NB4 (cell line): ENCODE measurements around the gene ZNF512B.
"Not testable (repeated sequence)": the region's sequence is repeated elsewhere in the genome, so short reads cannot be mapped to it uniquely, and the experiment has no call there.

ENCODE experiments used
- MYC ChIP-seq: IDR thresholded peaks from 2 replicates; pipeline ENCODE4 v1.6.1; 2011; ENCODE audit warnings: low read depth, low read length
- POLR2A ChIP-seq: IDR thresholded peaks from 2 replicates; pipeline ENCODE4 v1.6.1; 2011; ENCODE audit warnings: mild to moderate bottlenecking; ENCODE audit not compliant: insufficient read length; ENCODE audit errors: extremely low read depth
- TF ChIP-seq, protein P1 (sequence below): IDR thresholded peaks from one replicate; pipeline ENCODE4 v1.5.1; 2012; ENCODE audit warnings: low read depth, low read length
- TF ChIP-seq, protein P2 (sequence below): IDR thresholded peaks from 2 replicates; pipeline ENCODE4 v1.6.1; 2011; ENCODE audit warnings: low read depth, low read length

DNA sequence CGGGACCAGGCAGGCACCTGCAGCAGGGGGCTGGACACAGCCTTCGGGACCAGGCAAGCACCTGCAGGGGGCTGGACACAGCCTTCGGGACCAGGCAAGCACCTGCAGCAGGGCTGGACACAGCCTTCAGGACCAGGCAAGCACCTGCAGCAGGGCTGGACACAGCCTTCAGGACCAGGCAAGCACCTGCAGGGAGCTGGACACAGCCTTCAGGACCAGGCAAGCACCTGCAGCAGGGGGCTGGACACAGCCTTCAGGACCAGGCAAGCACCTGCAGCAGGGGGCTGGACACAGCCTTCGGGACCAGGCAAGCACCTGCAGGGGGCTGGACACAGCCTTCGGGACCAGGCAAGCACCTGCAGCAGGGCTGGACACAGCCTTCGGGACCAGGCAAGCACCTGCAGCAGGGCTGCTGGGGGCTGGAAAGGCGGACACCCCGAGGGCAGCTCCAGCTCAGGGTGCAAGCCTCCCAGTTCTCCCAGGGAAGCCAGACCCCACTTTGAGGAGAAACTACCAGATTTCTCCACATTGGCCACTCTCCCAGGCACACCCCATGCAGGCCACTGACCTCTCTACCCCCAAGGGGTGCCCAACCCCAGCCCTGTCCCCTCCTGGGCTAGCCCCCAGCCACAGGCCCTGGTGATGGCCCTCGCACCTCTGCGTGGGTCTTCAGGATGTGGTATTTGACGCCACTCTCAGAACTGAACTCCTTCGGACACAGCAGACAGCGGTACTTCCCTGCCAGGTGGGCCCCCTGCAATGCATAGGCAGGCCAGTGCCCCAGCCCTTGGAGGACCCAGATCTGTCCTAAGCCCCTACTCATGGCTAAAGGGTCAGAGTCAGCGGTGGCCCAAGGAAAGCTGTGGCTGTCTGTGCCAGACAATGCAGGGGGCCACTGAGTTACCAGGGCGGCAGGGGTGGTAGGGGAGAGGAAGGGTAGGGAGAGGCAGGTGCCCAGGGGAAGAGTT, 8.8 kb downstream of the ZNF512B start:
- TF ChIP-seq, protein P1, sequence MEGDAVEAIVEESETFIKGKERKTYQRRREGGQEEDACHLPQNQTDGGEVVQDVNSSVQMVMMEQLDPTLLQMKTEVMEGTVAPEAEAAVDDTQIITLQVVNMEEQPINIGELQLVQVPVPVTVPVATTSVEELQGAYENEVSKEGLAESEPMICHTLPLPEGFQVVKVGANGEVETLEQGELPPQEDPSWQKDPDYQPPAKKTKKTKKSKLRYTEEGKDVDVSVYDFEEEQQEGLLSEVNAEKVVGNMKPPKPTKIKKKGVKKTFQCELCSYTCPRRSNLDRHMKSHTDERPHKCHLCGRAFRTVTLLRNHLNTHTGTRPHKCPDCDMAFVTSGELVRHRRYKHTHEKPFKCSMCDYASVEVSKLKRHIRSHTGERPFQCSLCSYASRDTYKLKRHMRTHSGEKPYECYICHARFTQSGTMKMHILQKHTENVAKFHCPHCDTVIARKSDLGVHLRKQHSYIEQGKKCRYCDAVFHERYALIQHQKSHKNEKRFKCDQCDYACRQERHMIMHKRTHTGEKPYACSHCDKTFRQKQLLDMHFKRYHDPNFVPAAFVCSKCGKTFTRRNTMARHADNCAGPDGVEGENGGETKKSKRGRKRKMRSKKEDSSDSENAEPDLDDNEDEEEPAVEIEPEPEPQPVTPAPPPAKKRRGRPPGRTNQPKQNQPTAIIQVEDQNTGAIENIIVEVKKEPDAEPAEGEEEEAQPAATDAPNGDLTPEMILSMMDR = not testable (repeated sequence)
- not testable (repeated sequence) for TF ChIP-seq POLR2A, MYC
- TF ChIP-seq, protein P2, sequence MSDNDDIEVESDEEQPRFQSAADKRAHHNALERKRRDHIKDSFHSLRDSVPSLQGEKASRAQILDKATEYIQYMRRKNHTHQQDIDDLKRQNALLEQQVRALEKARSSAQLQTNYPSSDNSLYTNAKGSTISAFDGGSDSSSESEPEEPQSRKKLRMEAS = not testable (repeated sequence)
